ENCODE measurements around the gene PSMG3. TPM values are rescaled to one million over a fixed set of nuclear protein-coding genes. Genes with fewer than 3 reads are reported as not detected.

The PSMG3 gene
- total RNA-seq, 5 donors from 2014 or later (not counting 1 experiment from before 2014, with no cell fraction given), result 17.6 to 28.5 (median 20.6) TPM

GRCh38 chr7:1567049-1567771 lies 2.6 kb downstream of the PSMG3 start:
- CTCF ChIA-PET, result no interaction called here

GRCh38 chr7:1566687-1567048 lies 3.2 kb downstream of the PSMG3 start:
- no peaks in the 10 kb centered on the region for H3K27me3 ChIP-seq (replicated peaks in 1 of 2; ENCODE audit: control insufficient read depth in 2 of 2, extremely low read depth in 1 of 2, insufficient read depth in 2 of 2, low read length in 1 of 2)
- H3K27ac ChIP-seq (ENCODE audit: low read length), result no peak overlapping the region
- no peak overlapping the region for H3K4me3 ChIP-seq (ENCODE audit: control insufficient read depth in 1 of 2, extremely low read depth in 1 of 2, low read length in 1 of 2)
- CTCF ChIA-PET, result no interaction called here
- no peak overlapping the region for H3K27ac Mint-ChIP-seq
- peaks cover 7% of the 10 kb centered on the region for H3K36me3 Mint-ChIP-seq
- H3K36me3 ChIP-seq (ENCODE audit: control insufficient read depth in 2 of 2, extremely low read depth in 1 of 2, insufficient read depth in 1 of 2, low read length in 1 of 2), result peaks cover 3 to 11% of the 10 kb centered on the region in 2 donors
- POLR2A ChIA-PET, result no interaction called here
- DNase-seq (no peak), ATAC-seq (replicated peaks in 1 of 4) (no peak)
- H3K4me1 ChIP-seq (ENCODE audit: control insufficient read depth in 1 of 2, extremely low read depth in 1 of 2, insufficient read depth in 2 of 2, low read length in 2 of 2), result peaks cover 0 to 31% of the 10 kb centered on the region in 2 experiments
- H3K9me3 Mint-ChIP-seq, result no peaks in the 10 kb centered on the region
- no peaks in the 10 kb centered on the region for H3K9me3 ChIP-seq
- no peaks in the 10 kb centered on the region for H3K27me3 Mint-ChIP-seq
- H3K4me1 Mint-ChIP-seq, result peaks cover 25 to 29% (median 27%) of the 10 kb centered on the region in 3 donors
- no peak overlapping the region for H3K4me3 Mint-ChIP-seq
- 92% methylated on average over 13 of the region's 13 CpGs for WGBS (ENCODE audit: insufficient coverage)

More at GRCh38 chr7:1567049-1567771, 2.6 kb downstream of the PSMG3 start:
- Mint-ChIP-seq H3K36me3 (peaks cover 7% of the 10 kb centered on the region), H3K27me3 (no peaks in the 10 kb centered on the region), H3K4me1 (peaks cover 29 to 31% (median 30%) of the 10 kb centered on the region in 3 donors), H3K4me3 (no peak overlapping the region), H3K27ac (no peak overlapping the region), H3K9me3 (no peaks in the 10 kb centered on the region)
- ATAC-seq (replicated peaks in 1 of 4) (no peak), DNase-seq (no peak)
- Histone ChIP-seq H3K27me3 (replicated peaks in 1 of 2; ENCODE audit: control insufficient read depth in 2 of 2, extremely low read depth in 1 of 2, insufficient read depth in 2 of 2, low read length in 1 of 2) (no peaks in the 10 kb centered on the region), H3K36me3 (ENCODE audit: control insufficient read depth in 2 of 2, extremely low read depth in 1 of 2, insufficient read depth in 1 of 2, low read length in 1 of 2) (peaks cover 3 to 11% of the 10 kb centered on the region in 2 donors), H3K4me3 (ENCODE audit: control insufficient read depth in 1 of 2, extremely low read depth in 1 of 2, low read length in 1 of 2) (no peak overlapping the region), H3K4me1 (ENCODE audit: control insufficient read depth in 1 of 2, extremely low read depth in 1 of 2, insufficient read depth in 2 of 2, low read length in 2 of 2) (peaks cover 0 to 31% of the 10 kb centered on the region in 2 experiments), H3K27ac (ENCODE audit: low read length) (no peak overlapping the region), H3K9me3 (no peaks in the 10 kb centered on the region)
- POLR2A ChIA-PET, result no interaction called here
- WGBS (ENCODE audit: insufficient coverage), result 88% methylated on average over 9 of the region's 26 CpGs

GRCh38 chr7:1564603-1565022 lies 5.2 kb downstream of the PSMG3 start:
- 88% methylated on average over 16 of the region's 23 CpGs for WGBS (ENCODE audit: insufficient coverage)
- Histone ChIP-seq H3K27me3 (replicated peaks in 1 of 2; ENCODE audit: control insufficient read depth in 2 of 2, extremely low read depth in 1 of 2, insufficient read depth in 2 of 2, low read length in 1 of 2) (no peaks in the 10 kb centered on the region), H3K27ac (ENCODE audit: low read length) (no peak overlapping the region), H3K36me3 (ENCODE audit: control insufficient read depth in 2 of 2, extremely low read depth in 1 of 2, insufficient read depth in 1 of 2, low read length in 1 of 2) (peaks cover 6 to 11% of the 10 kb centered on the region in 2 donors), H3K4me3 (ENCODE audit: control insufficient read depth in 1 of 2, extremely low read depth in 1 of 2, low read length in 1 of 2) (no peak overlapping the region), H3K4me1 (ENCODE audit: control insufficient read depth in 1 of 2, extremely low read depth in 1 of 2, insufficient read depth in 2 of 2, low read length in 2 of 2) (peaks cover 0 to 18% of the 10 kb centered on the region in 2 experiments), H3K9me3 (no peaks in the 10 kb centered on the region)
- ChIA-PET CTCF (no interaction called here), POLR2A (no interaction called here)
- Mint-ChIP-seq H3K27ac (no peak overlapping the region), H3K27me3 (no peaks in the 10 kb centered on the region), H3K9me3 (no peaks in the 10 kb centered on the region), H3K36me3 (peaks cover 7% of the 10 kb centered on the region), H3K4me3 (no peak overlapping the region), H3K4me1 (peaks cover 16 to 23% (median 16%) of the 10 kb centered on the region in 3 donors)
- ATAC-seq (replicated peaks in 1 of 4), result no peak
- no peak for DNase-seq

- Histone ChIP-seq H3K36me3 (ENCODE audit: control insufficient read depth in 2 of 2, extremely low read depth in 1 of 2, insufficient read depth in 1 of 2, low read length in 1 of 2) (peaks cover 6 to 11% of the 10 kb centered on the region in 2 donors), H3K4me3 (ENCODE audit: control insufficient read depth in 1 of 2, extremely low read depth in 1 of 2, low read length in 1 of 2) (no peak overlapping the region), H3K9me3 (no peaks in the 10 kb centered on the region), H3K4me1 (ENCODE audit: control insufficient read depth in 1 of 2, extremely low read depth in 1 of 2, insufficient read depth in 2 of 2, low read length in 2 of 2) (peaks cover 0 to 13% of the 10 kb centered on the region in 2 experiments), H3K27me3 (replicated peaks in 1 of 2; ENCODE audit: control insufficient read depth in 2 of 2, extremely low read depth in 1 of 2, insufficient read depth in 2 of 2, low read length in 1 of 2) (no peaks in the 10 kb centered on the region), H3K27ac (ENCODE audit: low read length) (no peak overlapping the region)
- no peaks in the 10 kb centered on the region for H3K9me3 Mint-ChIP-seq
- DNase-seq (no peak), ATAC-seq (replicated peaks in 1 of 4) (no peak)
- no peak overlapping the region for H3K4me3 Mint-ChIP-seq
- no peaks in the 10 kb centered on the region for H3K27me3 Mint-ChIP-seq
- ChIA-PET CTCF (no interaction called here), POLR2A (no interaction called here)
- H3K4me1 Mint-ChIP-seq, result peaks cover 14 to 20% (median 15%) of the 10 kb centered on the region in 3 donors
- peaks cover 7% of the 10 kb centered on the region for H3K36me3 Mint-ChIP-seq
- WGBS (ENCODE audit: insufficient coverage), result 75% methylated on average over 15 of the region's 15 CpGs
- H3K27ac Mint-ChIP-seq, result no peak overlapping the region
Measured at GRCh38 chr7:1563981-1564602, 5.7 kb downstream of the PSMG3 start.

- Mint-ChIP-seq H3K4me3 (no peak overlapping the region), H3K27me3 (no peaks in the 10 kb centered on the region), H3K4me1 (peaks cover 2 to 9% (median 3%) of the 10 kb centered on the region in 3 donors), H3K27ac (no peak overlapping the region), H3K9me3 (no peaks in the 10 kb centered on the region), H3K36me3 (peaks cover 7% of the 10 kb centered on the region)
- H3K9me3 ChIP-seq, result no peaks in the 10 kb centered on the region
- H3K4me3 ChIP-seq (ENCODE audit: control insufficient read depth in 1 of 2, extremely low read depth in 1 of 2, low read length in 1 of 2), result no peak overlapping the region
- H3K36me3 ChIP-seq (ENCODE audit: control insufficient read depth in 2 of 2, extremely low read depth in 1 of 2, insufficient read depth in 1 of 2, low read length in 1 of 2), result peaks cover 6 to 10% of the 10 kb centered on the region in 2 donors
- CTCF ChIA-PET, result no interaction called here
- POLR2A ChIA-PET, result no interaction called here
- ATAC-seq (replicated peaks in 1 of 4) (no peak), DNase-seq (no peak)
- H3K27me3 ChIP-seq (replicated peaks in 1 of 2; ENCODE audit: control insufficient read depth in 2 of 2, extremely low read depth in 1 of 2, insufficient read depth in 2 of 2, low read length in 1 of 2), result peaks cover 0 to 3% of the 10 kb centered on the region in 2 experiments
- H3K27ac ChIP-seq (ENCODE audit: low read length), result no peak overlapping the region
- 80% methylated on average over 17 of the region's 18 CpGs for WGBS (ENCODE audit: insufficient coverage)
- H3K4me1 ChIP-seq (ENCODE audit: control insufficient read depth in 1 of 2, extremely low read depth in 1 of 2, insufficient read depth in 2 of 2, low read length in 2 of 2), result no peaks in the 10 kb centered on the region
Measured at GRCh38 chr7:1562597-1563051, 7.2 kb downstream of the PSMG3 start.

- ChIA-PET POLR2A (no interaction called here), CTCF (no interaction called here)
- Histone ChIP-seq H3K27ac (ENCODE audit: low read length) (no peak overlapping the region), H3K27me3 (replicated peaks in 1 of 2; ENCODE audit: control insufficient read depth in 2 of 2, extremely low read depth in 1 of 2, insufficient read depth in 2 of 2, low read length in 1 of 2) (peaks cover 0 to 4% of the 10 kb centered on the region in 2 experiments), H3K4me3 (ENCODE audit: control insufficient read depth in 1 of 2, extremely low read depth in 1 of 2, low read length in 1 of 2) (no peak overlapping the region), H3K9me3 (no peaks in the 10 kb centered on the region), H3K36me3 (ENCODE audit: control insufficient read depth in 2 of 2, extremely low read depth in 1 of 2, insufficient read depth in 1 of 2, low read length in 1 of 2) (peaks cover 5 to 6% of the 10 kb centered on the region in 2 donors), H3K4me1 (ENCODE audit: control insufficient read depth in 1 of 2, extremely low read depth in 1 of 2, insufficient read depth in 2 of 2, low read length in 2 of 2) (no peaks in the 10 kb centered on the region)
- Mint-ChIP-seq H3K36me3 (peaks cover 4% of the 10 kb centered on the region), H3K4me3 (no peak overlapping the region), H3K9me3 (no peaks in the 10 kb centered on the region), H3K4me1 (peaks cover 0 to 5% (median 0%) of the 10 kb centered on the region in 3 donors), H3K27ac (no peak overlapping the region), H3K27me3 (no peaks in the 10 kb centered on the region)
- 86% methylated on average over 14 of the region's 16 CpGs for WGBS (ENCODE audit: insufficient coverage)
- no peak for DNase-seq
- no peak for ATAC-seq (replicated peaks in 1 of 4)
Measured at GRCh38 chr7:1562116-1562515, 7.7 kb downstream of the PSMG3 start.
